GM12878 (cell line): Measurements from ENCODE around the gene TCEA2.

Source experiments
- BCL3 ChIP-seq: IDR thresholded peaks from 2 replicates; pipeline ENCODE4 v1.6.1; 2011; ENCODE audit warnings: borderline replicate concordance, low read depth, mild to moderate bottlenecking, moderate library complexity, low read length; ENCODE audit not compliant: insufficient read depth, poor library complexity, severe bottlenecking
- POLR2AphosphoS5 ChIP-seq: IDR thresholded peaks from 2 replicates; pipeline ENCODE4 v1.6.1; 2011; ENCODE audit warnings: mild to moderate bottlenecking, low read length, inconsistent platforms

- TF ChIP-seq BCL3 (no peak), POLR2AphosphoS5 (no peak)
These were observed 32.4 kb upstream of the TCEA2 start for GRCh38 chr20:64030371-64031134.
